Measurements from ENCODE around the gene MCOLN2.

Gene MCOLN2

GRCh38 chr1:85033221-85033620 lies 36.3 kb upstream of the MCOLN2 start:
- no peaks in the 10 kb centered on the region for H3K36me3 ChIP-seq (ENCODE audit: control insufficient read depth, low read length)
- H3K4me2 ChIP-seq (ENCODE audit: low read length): no peak overlapping the region
- no peak overlapping the region for H3K27ac ChIP-seq (ENCODE audit: low read depth, low read length)
- H4K20me1 ChIP-seq (ENCODE audit: control insufficient read depth, insufficient read depth, low read depth, low read length): no peaks in the 10 kb centered on the region
- no peaks in the 10 kb centered on the region for H3K9me3 ChIP-seq (ENCODE audit: control insufficient read depth, insufficient read depth, low read length)
- no peaks in the 10 kb centered on the region for H3F3A ChIP-seq (ENCODE audit: control insufficient read depth, insufficient read depth)
- H3K79me2 ChIP-seq (ENCODE audit: control insufficient read depth, low read length): no peaks in the 10 kb centered on the region
- no peak for TF ChIP-seq EZH2phosphoT487 (IDR thresholded peaks at IDR 0.05; ENCODE audit: borderline replicate concordance, low read length)
- no peak for TF ChIP-seq CTCF (IDR thresholded peaks at IDR 0.05; ENCODE audit: low read depth, low read length, poor library complexity, severe bottlenecking)
- H3K4me3 ChIP-seq (ENCODE audit: low read length): no peak overlapping the region
- peaks cover 3% of the 10 kb centered on the region; the same call in 1 of the 2 replicates for H3K27me3 ChIP-seq (ENCODE audit: control insufficient read depth, low read length)
- H3K9me2 ChIP-seq (replicated peaks; ENCODE audit: control insufficient read depth, low read length): no peaks in the 10 kb centered on the region
- no peaks in the 10 kb centered on the region for H3K4me1 ChIP-seq (ENCODE audit: control insufficient read depth, low read length)

GRCh38 chr1:85030536-85030935 lies 33.6 kb upstream of the MCOLN2 start:
- no peak overlapping the region for H3K27ac ChIP-seq (ENCODE audit: low read depth, low read length)
- no peaks in the 10 kb centered on the region for H3K79me2 ChIP-seq (ENCODE audit: control insufficient read depth, low read length)
- no peaks in the 10 kb centered on the region for H3K9me3 ChIP-seq (ENCODE audit: control insufficient read depth, insufficient read depth, low read length)
- no peaks in the 10 kb centered on the region for H4K20me1 ChIP-seq (ENCODE audit: control insufficient read depth, insufficient read depth, low read depth, low read length)
- peaks cover 4% of the 10 kb centered on the region for H3K4me1 ChIP-seq (ENCODE audit: control insufficient read depth, low read length)
- H3K36me3 ChIP-seq (ENCODE audit: control insufficient read depth, low read length): no peaks in the 10 kb centered on the region
- TF ChIP-seq EZH2phosphoT487 (IDR thresholded peaks at IDR 0.05; ENCODE audit: borderline replicate concordance, low read length): no peak
- TF ChIP-seq CTCF (IDR thresholded peaks at IDR 0.05; ENCODE audit: low read depth, low read length, poor library complexity, severe bottlenecking): no peak
- H3K4me3 ChIP-seq (ENCODE audit: low read length): no peak overlapping the region
- H3K27me3 ChIP-seq (ENCODE audit: control insufficient read depth, low read length): peaks cover 3% of the 10 kb centered on the region; the same call in 1 of the 2 replicates
- no peak overlapping the region for H3K4me2 ChIP-seq (ENCODE audit: low read length)
- H3F3A ChIP-seq (ENCODE audit: control insufficient read depth, insufficient read depth): no peaks in the 10 kb centered on the region
- no peaks in the 10 kb centered on the region for H3K9me2 ChIP-seq (replicated peaks; ENCODE audit: control insufficient read depth, low read length)

- Histone ChIP-seq H3K4me1 (ENCODE audit: control insufficient read depth, low read length) (peaks cover 4% of the 10 kb centered on the region), H3K36me3 (ENCODE audit: control insufficient read depth, low read length) (no peaks in the 10 kb centered on the region), H4K20me1 (ENCODE audit: control insufficient read depth, insufficient read depth, low read depth, low read length) (no peaks in the 10 kb centered on the region), H3K79me2 (ENCODE audit: control insufficient read depth, low read length) (no peaks in the 10 kb centered on the region), H3K27ac (ENCODE audit: low read depth, low read length) (no peak overlapping the region), H3F3A (ENCODE audit: control insufficient read depth, insufficient read depth) (no peaks in the 10 kb centered on the region), H3K4me2 (ENCODE audit: low read length) (no peak overlapping the region), H3K4me3 (ENCODE audit: low read length) (no peak overlapping the region), H3K9me2 (replicated peaks; ENCODE audit: control insufficient read depth, low read length) (no peaks in the 10 kb centered on the region), H3K9me3 (ENCODE audit: control insufficient read depth, insufficient read depth, low read length) (no peaks in the 10 kb centered on the region), H3K27me3 (ENCODE audit: control insufficient read depth, low read length) (0 out of 2 replicates have a peak, but pooled peaks cover 3% of the 10 kb centered on the region)
- TF ChIP-seq CTCF (IDR thresholded peaks at IDR 0.05; ENCODE audit: low read depth, low read length, poor library complexity, severe bottlenecking) (no peak), EZH2phosphoT487 (IDR thresholded peaks at IDR 0.05; ENCODE audit: borderline replicate concordance, low read length) (no peak)
These were observed 31.2 kb upstream of the MCOLN2 start for GRCh38 chr1:85028151-85028550.
